Osteoblast (primary cell): ENCODE results near the gene HIVEP2. TPM values are rescaled to one million over a fixed set of nuclear protein-coding genes. Genes with fewer than 3 reads are reported as not detected.

Experiments
- DNase-seq: peaks from one replicate; pipeline ENCODE4 v3.0.0; 2011; ENCODE audit warnings: low spot score, mixed read lengths; ENCODE audit not compliant: insufficient read length; ENCODE audit errors: missing footprints
- H2AFZ ChIP-seq: 2 replicates; pipeline ENCODE4 v1.6.0; 2011; ENCODE audit warnings: mild to moderate bottlenecking, low read length
- H3K27ac ChIP-seq: 2 replicates; pipeline ENCODE4 v1.5.1; 2011; ENCODE audit warnings: mild to moderate bottlenecking, low read depth, low read length, moderate library complexity
- H3K27me3 ChIP-seq: 2 replicates; pipeline ENCODE4 v1.6.0; 2012; ENCODE audit warnings: mild to moderate bottlenecking, control low read depth, inconsistent platforms, low read length, moderate library complexity; ENCODE audit not compliant: insufficient read depth
- H3K36me3 ChIP-seq: 2 replicates; pipeline ENCODE4 v1.5.1; 2011; ENCODE audit warnings: mild to moderate bottlenecking, low read length, control low read depth, moderate library complexity; ENCODE audit not compliant: insufficient read depth
- H3K4me1 ChIP-seq: 2 replicates; pipeline ENCODE4 v1.5.1; 2011; ENCODE audit warnings: mild to moderate bottlenecking, low read length, control low read depth, moderate library complexity; ENCODE audit not compliant: insufficient read depth
- H3K4me2 ChIP-seq: 2 replicates; pipeline ENCODE4 v1.6.0; 2011; ENCODE audit warnings: mild to moderate bottlenecking, low read length; ENCODE audit not compliant: insufficient read depth
- H3K4me3 ChIP-seq: fragments of 200-600 bp; sonication (generic); 3 replicates; pipeline ENCODE4 v1.5.1; 2012; ENCODE audit warnings: mild to moderate bottlenecking, low read length, inconsistent platforms; ENCODE audit not compliant: insufficient read depth
- H3K79me2 ChIP-seq: 2 replicates; pipeline ENCODE4 v1.6.0; 2012; ENCODE audit warnings: mild to moderate bottlenecking, low read length, control low read depth, inconsistent platforms; ENCODE audit not compliant: insufficient read depth
- H3K9me3 ChIP-seq: 2 replicates; pipeline ENCODE4 v1.5.1; 2011; ENCODE audit warnings: low read depth, low read length, control low read depth
- H4K20me1 ChIP-seq: 2 replicates; pipeline ENCODE4 v1.6.0; 2012; ENCODE audit warnings: mild to moderate bottlenecking, low read length, control low read depth; ENCODE audit not compliant: insufficient read depth
- total RNA-seq: library from RNA; depleted of rRNA; stranded (reverse); fragments of >200 nt; gene quantifications from 2 replicates; pipeline ENCODE4 v1.2.3, GENCODE V29; 2012
- TF ChIP-seq, protein P1 (sequence below): IDR thresholded peaks from 2 replicates; pipeline ENCODE4 v1.5.1; 2011; ENCODE audit warnings: mild to moderate bottlenecking, low read depth, low read length, moderate library complexity; ENCODE audit errors: extremely low read depth

HIVEP2 gene
- total RNA-seq, 1 donor = 30.4 TPM

DNA sequence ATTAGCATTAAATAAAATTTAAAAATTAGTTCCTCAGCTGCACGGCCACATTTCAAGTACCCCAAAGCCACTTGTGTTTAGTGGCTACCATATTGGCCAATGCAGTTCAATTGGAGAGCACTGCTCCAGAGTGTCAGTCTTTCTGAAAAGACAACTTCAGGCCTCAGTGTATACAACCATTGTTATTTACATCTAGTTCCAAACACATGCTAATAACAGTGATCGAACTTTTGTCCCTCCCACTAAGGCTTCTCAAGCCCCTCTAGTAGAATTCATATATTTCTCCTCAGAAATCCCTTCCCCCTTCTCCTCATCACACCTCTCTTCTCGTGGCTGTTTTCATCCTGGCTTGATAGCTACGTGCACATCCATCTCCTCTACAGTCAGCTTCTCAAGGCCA is 32.9 kb downstream of the HIVEP2 start:
- Histone ChIP-seq H3K79me2 (peaks cover 82% of the 10 kb centered on the region), H3K27ac (no peak overlapping the region), H3K4me3 (no peak overlapping the region), H3K36me3 (no peaks in the 10 kb centered on the region), H3K9me3 (no peaks in the 10 kb centered on the region), H2AFZ (no peak overlapping the region), H3K27me3 (no peaks in the 10 kb centered on the region), H3K4me2 (no peak overlapping the region), H4K20me1 (peaks cover 4% of the 10 kb centered on the region), H3K4me1 (no peaks in the 10 kb centered on the region)
- DNase-seq = no peak
- TF ChIP-seq, protein P1, sequence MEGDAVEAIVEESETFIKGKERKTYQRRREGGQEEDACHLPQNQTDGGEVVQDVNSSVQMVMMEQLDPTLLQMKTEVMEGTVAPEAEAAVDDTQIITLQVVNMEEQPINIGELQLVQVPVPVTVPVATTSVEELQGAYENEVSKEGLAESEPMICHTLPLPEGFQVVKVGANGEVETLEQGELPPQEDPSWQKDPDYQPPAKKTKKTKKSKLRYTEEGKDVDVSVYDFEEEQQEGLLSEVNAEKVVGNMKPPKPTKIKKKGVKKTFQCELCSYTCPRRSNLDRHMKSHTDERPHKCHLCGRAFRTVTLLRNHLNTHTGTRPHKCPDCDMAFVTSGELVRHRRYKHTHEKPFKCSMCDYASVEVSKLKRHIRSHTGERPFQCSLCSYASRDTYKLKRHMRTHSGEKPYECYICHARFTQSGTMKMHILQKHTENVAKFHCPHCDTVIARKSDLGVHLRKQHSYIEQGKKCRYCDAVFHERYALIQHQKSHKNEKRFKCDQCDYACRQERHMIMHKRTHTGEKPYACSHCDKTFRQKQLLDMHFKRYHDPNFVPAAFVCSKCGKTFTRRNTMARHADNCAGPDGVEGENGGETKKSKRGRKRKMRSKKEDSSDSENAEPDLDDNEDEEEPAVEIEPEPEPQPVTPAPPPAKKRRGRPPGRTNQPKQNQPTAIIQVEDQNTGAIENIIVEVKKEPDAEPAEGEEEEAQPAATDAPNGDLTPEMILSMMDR = no peak

DNA sequence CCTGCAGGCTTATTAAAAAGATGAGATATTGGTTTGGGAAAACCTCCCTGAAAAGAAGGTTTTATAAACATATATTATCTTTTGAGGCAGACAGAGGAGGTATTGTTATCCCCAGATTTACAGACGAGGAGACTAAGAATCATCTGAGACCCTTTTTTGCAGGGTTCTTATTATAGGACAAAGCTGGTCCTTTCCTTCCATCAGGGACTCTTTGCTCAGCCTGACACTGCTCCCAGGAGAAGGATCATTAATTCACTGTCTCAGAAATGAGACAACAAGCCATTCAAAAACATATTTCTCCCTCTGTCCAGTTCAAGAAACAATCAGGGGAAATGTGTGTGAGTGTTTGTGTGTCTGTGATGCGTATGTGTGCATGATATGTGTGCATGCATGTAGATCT is 33.5 kb downstream of the HIVEP2 start:
- H3K9me3 ChIP-seq = no peaks in the 10 kb centered on the region
- H3K4me1 ChIP-seq = no peaks in the 10 kb centered on the region
- DNase-seq = no peak
- H3K4me3 ChIP-seq = no peak overlapping the region
- H3K27ac ChIP-seq = no peak overlapping the region
- H3K79me2 ChIP-seq = peaks cover 88% of the 10 kb centered on the region
- H2AFZ ChIP-seq = no peak overlapping the region
- H3K4me2 ChIP-seq = no peak overlapping the region
- H4K20me1 ChIP-seq = peaks cover 4% of the 10 kb centered on the region
- H3K36me3 ChIP-seq = no peaks in the 10 kb centered on the region
- no peaks in the 10 kb centered on the region for H3K27me3 ChIP-seq
- TF ChIP-seq, protein P1 = no peak

DNA sequence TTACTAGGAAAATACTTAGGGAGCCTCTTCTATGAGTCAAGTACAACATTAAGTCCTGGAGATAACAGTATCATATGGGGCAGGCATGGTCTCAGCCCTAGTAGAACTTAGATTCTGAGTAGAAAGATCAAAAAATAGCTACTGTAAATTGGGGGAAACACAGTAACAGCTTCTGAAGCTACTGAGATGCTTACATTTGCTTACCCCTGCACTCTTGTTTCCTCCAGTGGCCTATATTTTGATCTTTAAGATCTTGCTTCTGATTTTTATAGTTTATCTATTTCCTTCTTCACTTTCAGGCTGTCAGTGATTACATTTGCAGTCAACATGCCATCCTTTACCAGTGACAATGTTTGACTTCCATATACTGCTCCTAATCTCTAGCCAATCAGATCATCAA is 35.3 kb downstream of the HIVEP2 start:
- Histone ChIP-seq H3K36me3 (no peaks in the 10 kb centered on the region), H3K4me2 (no peak overlapping the region), H3K4me3 (no peak overlapping the region), H3K4me1 (no peaks in the 10 kb centered on the region), H3K9me3 (no peaks in the 10 kb centered on the region), H3K79me2 (peaks cover 83% of the 10 kb centered on the region), H2AFZ (no peak overlapping the region), H3K27me3 (no peaks in the 10 kb centered on the region), H3K27ac (no peak overlapping the region), H4K20me1 (peaks cover 4% of the 10 kb centered on the region)
- DNase-seq = no peak
- TF ChIP-seq, protein P1 = no peak

DNA sequence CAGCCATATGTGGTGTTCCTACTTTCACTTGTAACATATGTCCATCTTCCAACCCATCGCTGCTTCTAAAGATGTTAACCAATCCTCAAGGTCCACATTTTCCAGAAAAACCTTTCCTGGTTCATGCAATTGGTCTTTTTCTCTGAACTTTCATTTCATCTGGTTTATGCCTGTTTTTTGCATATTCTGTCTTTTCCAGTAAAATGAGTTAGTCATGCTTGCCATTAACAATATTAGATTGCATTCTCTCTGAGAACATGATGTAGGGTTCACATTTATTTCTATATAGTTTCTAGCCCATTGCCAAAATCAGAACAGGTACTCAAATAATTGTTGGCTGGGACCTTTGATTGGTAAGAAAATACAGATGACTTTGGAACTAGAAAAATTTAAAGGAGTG is 36.7 kb downstream of the HIVEP2 start:
- Histone ChIP-seq H2AFZ (no peak overlapping the region), H3K27me3 (no peaks in the 10 kb centered on the region), H3K4me1 (peaks cover 13% of the 10 kb centered on the region), H3K27ac (no peak overlapping the region), H3K9me3 (no peaks in the 10 kb centered on the region), H3K79me2 (peaks cover 80% of the 10 kb centered on the region), H3K36me3 (no peaks in the 10 kb centered on the region), H3K4me2 (no peak overlapping the region), H3K4me3 (no peak overlapping the region), H4K20me1 (peaks cover 4% of the 10 kb centered on the region)
- no peak for DNase-seq
- TF ChIP-seq, protein P1 = no peak
